Loucy (cell line): ENCODE results near the gene ATP10A.

ENCODE experiments used
- H2AFZ ChIP-seq: fragments of 200-600 bp; sonication (generic); 2 replicates; pipeline ENCODE4 v1.6.0; 2016; ENCODE audit warnings: antibody characterized with exemption, mild to moderate bottlenecking, low read length, moderate library complexity
- H3F3A ChIP-seq: fragments of 200-600 bp; 2 replicates; pipeline ENCODE4 v1.6.0; 2016; ENCODE audit warnings: antibody characterized with exemption, low read depth, mild to moderate bottlenecking
- H3K27me3 ChIP-seq: fragments of 200-600 bp; sonication (generic); 2 replicates; pipeline ENCODE4 v1.6.1; 2014; ENCODE audit warnings: low read length, mild to moderate bottlenecking; ENCODE audit not compliant: insufficient read depth, poor library complexity, severe bottlenecking
- H3K36me3 ChIP-seq: fragments of 200-600 bp; sonication (generic); 2 replicates; pipeline ENCODE4 v1.6.1; 2016; ENCODE audit warnings: low read length; ENCODE audit not compliant: insufficient read depth
- H3K4me1 ChIP-seq: fragments of 200-600 bp; sonication (generic); 2 replicates; pipeline ENCODE4 v1.5.1; 2014; ENCODE audit warnings: low read length, mild to moderate bottlenecking; ENCODE audit not compliant: insufficient read depth, poor library complexity, severe bottlenecking
- H3K4me2 ChIP-seq: fragments of 200-600 bp; sonication (generic); 2 replicates; pipeline ENCODE4 v1.6.0; 2014; ENCODE audit warnings: antibody characterized with exemption, low read length, low read depth, mild to moderate bottlenecking; ENCODE audit not compliant: poor library complexity, severe bottlenecking
- H3K4me3 ChIP-seq: fragments of 200-600 bp; sonication (generic); 2 replicates; pipeline ENCODE4 v1.5.1; 2014; ENCODE audit warnings: low read length, mild to moderate bottlenecking, mixed read lengths; ENCODE audit not compliant: poor library complexity, severe bottlenecking
- H3K79me2 ChIP-seq: fragments of 200-600 bp; sonication (generic); 2 replicates; pipeline ENCODE4 v1.6.1; 2014; ENCODE audit warnings: low read length; ENCODE audit not compliant: insufficient read depth
- H3K9ac ChIP-seq: fragments of 200-600 bp; sonication (generic); 2 replicates; pipeline ENCODE4 v1.6.0; 2014; ENCODE audit warnings: mild to moderate bottlenecking, low read depth, low read length, moderate library complexity; ENCODE audit not compliant: poor library complexity, severe bottlenecking
- H3K9me2 ChIP-seq: fragments of 200-600 bp; sonication (generic); replicated peaks from 2 replicates; pipeline ENCODE4 v1.6.1; 2016; ENCODE audit warnings: low read depth, low read length, mixed read lengths
- H3K9me3 ChIP-seq: fragments of 200-600 bp; sonication (generic); 2 replicates; pipeline ENCODE4 v1.6.1; 2014; ENCODE audit warnings: mild to moderate bottlenecking, antibody characterized with exemption, low read length, low read depth; ENCODE audit not compliant: insufficient read depth
- H4K20me1 ChIP-seq: fragments of 200-600 bp; sonication (generic); 2 replicates; pipeline ENCODE4 v1.6.0; 2014; ENCODE audit warnings: antibody characterized with exemption, low read length, mild to moderate bottlenecking; ENCODE audit not compliant: insufficient read depth, poor library complexity, severe bottlenecking
- EZH2phosphoT487 ChIP-seq: fragments of 200-600 bp; IDR thresholded peaks from 2 replicates; pipeline ENCODE4 v1.6.1; 2018; ENCODE audit warnings: antibody characterized with exemption, mild to moderate bottlenecking, moderate library complexity, borderline replicate concordance
- TF ChIP-seq, protein P1 (sequence below): fragments of 200-600 bp; sonication (generic); conservative IDR thresholded peaks from 2 replicates; pipeline ENCODE4 v1.5.1; 2014; ENCODE audit warnings: mild to moderate bottlenecking, antibody characterized with exemption, low read length

Gene ATP10A

DNA sequence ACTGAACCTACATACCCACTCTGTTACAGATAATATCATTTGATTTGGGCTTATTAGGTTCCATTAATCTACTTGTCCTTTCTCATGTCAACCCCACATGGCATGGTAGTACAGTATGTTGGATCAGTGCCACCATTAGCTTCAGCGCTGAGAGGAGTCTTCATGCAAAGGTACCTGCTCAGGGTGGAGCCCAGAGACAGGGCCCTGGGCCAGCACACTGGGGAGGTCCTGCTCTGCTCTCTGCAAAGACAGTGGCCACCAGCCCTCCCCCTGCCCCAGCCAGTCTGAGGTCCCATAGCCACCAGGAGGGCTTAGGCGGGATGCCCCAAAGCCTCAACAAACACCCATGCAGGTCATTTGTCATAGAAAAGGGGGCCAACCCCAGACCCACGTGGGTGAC, 71.0 kb downstream of the ATP10A start:
- Histone ChIP-seq H4K20me1 (no peaks in the 10 kb centered on the region), H3F3A (no peaks in the 10 kb centered on the region), H3K4me3 (no peak overlapping the region), H2AFZ (no peak overlapping the region), H3K79me2 (no peaks in the 10 kb centered on the region), H3K9me2 (no peaks in the 10 kb centered on the region), H3K4me2 (no peak overlapping the region), H3K9ac (no peak overlapping the region), H3K36me3 (no peaks in the 10 kb centered on the region), H3K27me3 (no peaks in the 10 kb centered on the region), H3K9me3 (peaks cover 6% of the 10 kb centered on the region; the same call in 1 of the 2 replicates), H3K4me1 (no peaks in the 10 kb centered on the region)
- TF ChIP-seq, protein P1, sequence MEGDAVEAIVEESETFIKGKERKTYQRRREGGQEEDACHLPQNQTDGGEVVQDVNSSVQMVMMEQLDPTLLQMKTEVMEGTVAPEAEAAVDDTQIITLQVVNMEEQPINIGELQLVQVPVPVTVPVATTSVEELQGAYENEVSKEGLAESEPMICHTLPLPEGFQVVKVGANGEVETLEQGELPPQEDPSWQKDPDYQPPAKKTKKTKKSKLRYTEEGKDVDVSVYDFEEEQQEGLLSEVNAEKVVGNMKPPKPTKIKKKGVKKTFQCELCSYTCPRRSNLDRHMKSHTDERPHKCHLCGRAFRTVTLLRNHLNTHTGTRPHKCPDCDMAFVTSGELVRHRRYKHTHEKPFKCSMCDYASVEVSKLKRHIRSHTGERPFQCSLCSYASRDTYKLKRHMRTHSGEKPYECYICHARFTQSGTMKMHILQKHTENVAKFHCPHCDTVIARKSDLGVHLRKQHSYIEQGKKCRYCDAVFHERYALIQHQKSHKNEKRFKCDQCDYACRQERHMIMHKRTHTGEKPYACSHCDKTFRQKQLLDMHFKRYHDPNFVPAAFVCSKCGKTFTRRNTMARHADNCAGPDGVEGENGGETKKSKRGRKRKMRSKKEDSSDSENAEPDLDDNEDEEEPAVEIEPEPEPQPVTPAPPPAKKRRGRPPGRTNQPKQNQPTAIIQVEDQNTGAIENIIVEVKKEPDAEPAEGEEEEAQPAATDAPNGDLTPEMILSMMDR = no peak
- no peak for TF ChIP-seq EZH2phosphoT487

DNA sequence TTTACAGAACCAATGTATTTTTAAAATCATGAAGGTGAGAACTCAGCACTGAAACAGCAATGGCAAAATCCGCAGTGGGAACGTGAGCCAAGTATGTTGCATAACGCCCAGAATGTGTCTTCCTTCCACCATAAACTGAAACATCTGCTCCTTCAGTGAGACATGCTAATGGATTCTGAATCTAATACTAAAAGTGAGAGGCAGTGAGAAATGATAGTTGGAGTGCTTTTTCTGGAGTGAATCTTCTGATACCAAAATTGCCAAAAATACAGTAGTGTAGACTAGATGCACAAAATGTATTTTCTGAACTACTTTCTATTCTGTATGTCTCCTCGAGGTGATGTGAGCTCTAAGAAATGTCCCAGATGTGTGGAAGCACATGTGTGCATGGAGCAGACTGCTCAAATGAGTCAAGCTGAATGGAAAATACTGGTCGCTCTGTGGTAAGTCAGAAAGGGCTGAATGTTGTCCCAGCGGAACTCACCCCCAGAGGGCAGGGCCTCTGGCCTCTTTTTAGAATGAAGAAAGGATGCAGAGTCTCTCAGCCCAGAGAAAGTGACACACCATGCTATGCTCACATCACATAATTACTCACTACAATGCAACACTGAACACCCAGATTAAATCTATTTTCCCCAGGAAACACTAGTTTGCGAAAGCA, 73.0 kb downstream of the ATP10A start:
- H3K27me3 ChIP-seq = no peaks in the 10 kb centered on the region
- no peaks in the 10 kb centered on the region for H3K79me2 ChIP-seq
- no peak overlapping the region for H3K4me3 ChIP-seq
- no peak overlapping the region for H3K4me2 ChIP-seq
- H3K36me3 ChIP-seq = no peaks in the 10 kb centered on the region
- H4K20me1 ChIP-seq = no peaks in the 10 kb centered on the region
- no peak overlapping the region for H2AFZ ChIP-seq
- TF ChIP-seq, protein P1 = no peak
- TF ChIP-seq EZH2phosphoT487 = no peak
- no peak overlapping the region for H3K9ac ChIP-seq
- no peaks in the 10 kb centered on the region for H3F3A ChIP-seq
- H3K9me2 ChIP-seq = no peaks in the 10 kb centered on the region
- H3K9me3 ChIP-seq = peaks cover 6% of the 10 kb centered on the region; the same call in 1 of the 2 replicates
- no peaks in the 10 kb centered on the region for H3K4me1 ChIP-seq

- Histone ChIP-seq H3K4me3 (no peak overlapping the region), H4K20me1 (no peaks in the 10 kb centered on the region), H3K9ac (no peak overlapping the region), H3K36me3 (no peaks in the 10 kb centered on the region), H3K79me2 (no peaks in the 10 kb centered on the region), H3K27me3 (no peaks in the 10 kb centered on the region), H3K4me2 (no peak overlapping the region), H2AFZ (no peak overlapping the region), H3K9me2 (no peaks in the 10 kb centered on the region), H3F3A (no peaks in the 10 kb centered on the region), H3K9me3 (peaks cover 6% of the 10 kb centered on the region; the same call in 1 of the 2 replicates), H3K4me1 (no peaks in the 10 kb centered on the region)
- TF ChIP-seq EZH2phosphoT487 = no peak
- TF ChIP-seq, protein P1 = no peak
These were observed 73.5 kb downstream of the ATP10A start for GRCh38 chr15:25789616-25789999.
